HG03342 (cell line): ENCODE measurements around the gene SEC22C.

Experiments
- ATAC-seq: cut with Tn5 transposase; IDR thresholded peaks from one replicate; pipeline ENCODE4 v1.9.1; 2021; ENCODE audit warnings: mild to moderate bottlenecking, moderate library complexity; ENCODE audit not compliant: unreplicated experiment

SEC22C gene

GRCh38 chr3:42501321-42501680 lies 80.5 kb downstream of the SEC22C start:
- no peak for ATAC-seq

- no peak for ATAC-seq
Observed at GRCh38 chr3:42500909-42501308, 80.9 kb downstream of the SEC22C start.

GRCh38 chr3:42500091-42500490 lies 81.7 kb downstream of the SEC22C start:
- no peak for ATAC-seq

GRCh38 chr3:42499478-42499871 lies 82.3 kb downstream of the SEC22C start:
- no peak for ATAC-seq

- no peak for ATAC-seq
Observed at GRCh38 chr3:42498791-42499477, 82.8 kb downstream of the SEC22C start.

GRCh38 chr3:42498034-42498433 lies 83.7 kb downstream of the SEC22C start:
- ATAC-seq, result no peak
